ENCODE data around the gene TRPV3. TPM values are rescaled to one million over a fixed set of nuclear protein-coding genes. Genes with fewer than 3 reads are reported as not detected.

TRPV3 gene
- 0.23 and 1.8 TPM in 2 replicates for total RNA-seq (ENCODE audit: low replicate concordance)

DNA sequence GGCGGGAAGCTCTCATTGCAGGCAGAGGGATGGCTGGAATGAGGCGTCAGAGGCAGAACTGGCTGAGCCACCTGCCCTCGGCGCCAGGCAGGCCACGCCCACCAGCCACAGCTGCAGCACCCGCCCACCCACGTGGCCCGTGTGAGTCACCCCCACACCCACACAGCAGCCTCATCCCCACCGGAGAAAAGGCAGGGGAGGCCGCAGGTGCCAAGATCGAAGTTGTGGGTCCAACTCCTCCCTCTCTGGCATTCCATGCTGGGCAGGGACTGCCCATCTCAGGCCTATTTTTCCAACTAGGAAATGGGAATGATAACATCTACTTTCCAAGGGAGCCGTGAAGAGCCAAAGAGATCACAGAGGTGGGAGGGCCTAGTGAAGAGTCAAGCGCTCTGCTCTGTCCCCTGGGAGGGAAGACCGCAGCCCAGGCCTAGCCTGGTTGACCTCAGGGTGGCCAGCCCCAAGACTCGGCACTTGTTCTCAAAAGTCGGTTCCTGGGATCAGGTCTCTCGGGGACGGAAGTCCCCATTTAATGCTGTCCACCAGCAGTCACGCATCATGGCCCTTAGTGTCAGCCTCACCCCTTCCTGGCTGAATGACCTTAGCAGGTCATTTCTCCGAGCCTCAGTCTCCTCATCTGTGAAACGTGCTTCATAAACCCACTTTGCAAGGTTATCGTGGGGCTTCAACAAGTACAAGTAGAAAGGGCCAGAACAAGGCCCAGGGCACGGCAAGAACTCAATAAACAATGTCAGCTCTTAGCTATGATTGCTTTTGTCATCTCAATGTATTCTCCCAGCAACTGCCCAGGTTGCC lies at the start of gene TRPV3:
TRPV3 (minus strand) TSS at position 45 of the 816 bp plus-strand sequence. CDS start 2,962 bp downstream, outside the sequence.

DNA sequence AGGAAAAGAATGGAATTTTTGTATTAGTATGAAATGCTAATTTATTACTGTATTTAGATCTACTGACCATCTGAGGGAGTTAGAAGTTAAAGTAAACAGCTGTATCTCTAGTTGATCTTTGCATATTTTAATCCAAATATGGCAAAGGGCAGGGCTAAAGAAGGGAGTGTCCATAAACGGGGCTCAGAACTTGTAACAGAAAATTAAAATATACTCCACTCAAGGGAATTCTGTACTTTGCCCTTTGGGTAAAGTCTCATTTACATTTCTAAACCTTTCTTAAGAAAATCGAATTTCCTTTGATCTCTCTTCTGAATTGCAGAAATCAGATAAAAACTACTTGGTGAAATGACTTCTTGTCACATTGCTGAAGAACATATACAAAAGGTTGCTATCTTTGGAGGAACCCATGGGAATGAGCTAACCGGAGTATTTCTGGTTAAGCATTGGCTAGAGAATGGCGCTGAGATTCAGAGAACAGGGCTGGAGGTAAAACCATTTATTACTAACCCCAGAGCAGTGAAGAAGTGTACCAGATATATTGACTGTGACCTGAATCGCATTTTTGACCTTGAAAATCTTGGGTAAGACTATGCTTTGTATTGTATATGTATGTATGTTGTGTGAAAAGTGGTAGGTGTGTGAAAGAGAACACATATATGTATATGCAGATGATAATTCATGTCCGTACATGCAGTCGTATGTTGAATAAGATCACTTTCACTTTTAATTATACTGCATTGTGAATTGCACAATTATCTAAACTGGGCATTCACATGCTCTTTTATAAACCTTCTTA lies 81.6 kb downstream of the TRPV3 start, which contains the start of gene ASPA:
ASPA (plus strand) TSS at position 186 of the 799 bp plus-strand sequence; CDS start at position 349, 163 bp downstream.

GRCh38 chr17:3471599-3471998 lies 86.0 kb downstream of the TRPV3 start, which contains the start of gene SPATA22:
Gene SPATA22 (minus strand): TSS chr17:3471819. CDS start chr17:3469325, 2,494 bp downstream.

Other genes with a start within 250 kb of the TRPV3 start
- not detected in 2 replicates for gene OR3A2, start 171.5 kb downstream of the TRPV3 start, total RNA-seq (ENCODE audit: low replicate concordance)
- gene OR1E1, start 159.4 kb downstream of the TRPV3 start, total RNA-seq (ENCODE audit: low replicate concordance): not detected in 2 replicates
- not detected in 2 replicates for gene OR3A3, start 146.4 kb downstream of the TRPV3 start, total RNA-seq (ENCODE audit: low replicate concordance)
- not detected in 2 replicates for gene OR1E2, start 124.0 kb downstream of the TRPV3 start, total RNA-seq (ENCODE audit: low replicate concordance)
- not detected in 2 replicates for gene SPATA22, start 86.0 kb downstream of the TRPV3 start, total RNA-seq (ENCODE audit: low replicate concordance)
- gene ASPA, start 81.8 kb downstream of the TRPV3 start, total RNA-seq (ENCODE audit: low replicate concordance): 2.9 TPM in 1 of 2 replicates, not detected in the other
- gene TRPV1, start 51.6 kb upstream of the TRPV3 start, total RNA-seq (ENCODE audit: low replicate concordance): 0.60 and 1.8 TPM in 2 replicates
- 10.4 and 11.6 TPM in 2 replicates for gene SHPK, start 78.4 kb upstream of the TRPV3 start, total RNA-seq (ENCODE audit: low replicate concordance)
- gene CTNS, start 78.9 kb upstream of the TRPV3 start, total RNA-seq (ENCODE audit: low replicate concordance): 14.7 and 18.4 TPM in 2 replicates
- gene TAX1BP3, start 110.8 kb upstream of the TRPV3 start, total RNA-seq (ENCODE audit: low replicate concordance): 81.9 and 210 TPM in 2 replicates
- 4.9 and 18.9 TPM in 2 replicates for gene EMC6, start 111.0 kb upstream of the TRPV3 start, total RNA-seq (ENCODE audit: low replicate concordance)
- 0.38 TPM in 1 of 2 replicates, not detected in the other for gene P2RX5, start 138.3 kb upstream of the TRPV3 start, total RNA-seq (ENCODE audit: low replicate concordance)
- 0.23 and 1.8 TPM in 2 replicates for gene HASPIN, start 166.1 kb upstream of the TRPV3 start, total RNA-seq (ENCODE audit: low replicate concordance)
- gene ITGAE, start 243.4 kb upstream of the TRPV3 start, total RNA-seq (ENCODE audit: low replicate concordance): 15.4 and 23.8 TPM in 2 replicates